HEK293T (cell line): ENCODE results near the gene OR2A42.
"Not testable (repeated sequence)": the region's sequence is repeated elsewhere in the genome, so short reads cannot be mapped to it uniquely, and the experiment has no call there.

Experiments
- BHLHE40 ChIP-seq: fragments of 450-650 bp; IDR thresholded peaks from 2 replicates; pipeline ENCODE4 v1.6.1; 2016; ENCODE audit warnings: mild to moderate bottlenecking, moderate library complexity, borderline replicate concordance
- CTBP1 ChIP-seq: fragments of 450-650 bp; IDR thresholded peaks from 2 replicates; pipeline ENCODE4 v1.6.1; 2016; ENCODE audit warnings: borderline replicate concordance
- FOXM1 ChIP-seq: fragments of 450-650 bp; IDR thresholded peaks from 2 replicates; pipeline ENCODE4 v1.6.1; 2017; ENCODE audit warnings: mild to moderate bottlenecking, borderline replicate concordance
- L3MBTL2 ChIP-seq: fragments of 450-650 bp; conservative IDR thresholded peaks from 2 replicates; pipeline ENCODE4 v1.6.1; 2016; ENCODE audit warnings: mild to moderate bottlenecking
- PKNOX1 ChIP-seq: fragments of 450-650 bp; IDR thresholded peaks from 2 replicates; pipeline ENCODE4 v1.6.1; 2016
- SP1 ChIP-seq: fragments of 450-650 bp; IDR thresholded peaks from 2 replicates; pipeline ENCODE4 v1.6.1; 2017
- TARDBP ChIP-seq: fragments of 450-650 bp; IDR thresholded peaks from 2 replicates; pipeline ENCODE4 v1.6.1; 2016

DNA sequence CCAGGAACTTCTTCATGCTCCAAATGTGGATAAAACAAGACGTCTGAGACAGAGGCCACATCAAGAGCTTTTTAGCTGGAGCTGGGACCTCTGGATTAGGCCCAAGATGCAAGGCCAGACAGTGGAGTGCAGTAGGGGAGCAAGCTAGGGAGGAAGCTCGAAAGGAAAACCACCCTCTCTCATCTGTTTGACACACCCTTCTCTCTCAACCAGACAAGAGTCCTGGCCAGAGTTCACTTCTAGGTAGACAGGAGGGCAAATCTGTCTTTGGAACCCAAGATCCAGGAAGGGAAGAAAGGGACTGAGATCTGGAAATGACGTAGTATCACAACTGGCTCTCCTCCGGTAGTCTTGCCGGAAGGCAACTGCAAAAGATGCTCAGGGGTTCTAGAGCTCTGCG lies 45.0 kb downstream of the OR2A42 start:
- TF ChIP-seq CTBP1, TARDBP, SP1, FOXM1, PKNOX1, L3MBTL2, BHLHE40: not testable (repeated sequence)
